Left renal cortex interstitium (tissue), 4 donors: ENCODE measurements around the gene CMC2. TPM values are rescaled to one million over a fixed set of nuclear protein-coding genes. Genes with fewer than 3 reads are reported as not detected.

ENCODE experiments used
- DNase-seq, 4 donors: peaks; one replicate each; pipeline ENCODE4 v3.0.0-alpha.2; 2013; ENCODE audit warnings: low read depth in 4 of 4, low spot score in 2 of 4, missing footprints in 1 of 4
- polyA plus RNA-seq, 4 donors: library from polyadenylated mRNA; unstranded; fragments of 120-200 nt; gene quantifications; one replicate each; pipeline ENCODE4 v1.2.1, GENCODE V29; 2013; ENCODE audit not compliant: insufficient read length in 4 of 4

The CMC2 gene
- polyA plus RNA-seq, 4 donors = 60.4 to 69.4 (median 68.1) TPM

DNA sequence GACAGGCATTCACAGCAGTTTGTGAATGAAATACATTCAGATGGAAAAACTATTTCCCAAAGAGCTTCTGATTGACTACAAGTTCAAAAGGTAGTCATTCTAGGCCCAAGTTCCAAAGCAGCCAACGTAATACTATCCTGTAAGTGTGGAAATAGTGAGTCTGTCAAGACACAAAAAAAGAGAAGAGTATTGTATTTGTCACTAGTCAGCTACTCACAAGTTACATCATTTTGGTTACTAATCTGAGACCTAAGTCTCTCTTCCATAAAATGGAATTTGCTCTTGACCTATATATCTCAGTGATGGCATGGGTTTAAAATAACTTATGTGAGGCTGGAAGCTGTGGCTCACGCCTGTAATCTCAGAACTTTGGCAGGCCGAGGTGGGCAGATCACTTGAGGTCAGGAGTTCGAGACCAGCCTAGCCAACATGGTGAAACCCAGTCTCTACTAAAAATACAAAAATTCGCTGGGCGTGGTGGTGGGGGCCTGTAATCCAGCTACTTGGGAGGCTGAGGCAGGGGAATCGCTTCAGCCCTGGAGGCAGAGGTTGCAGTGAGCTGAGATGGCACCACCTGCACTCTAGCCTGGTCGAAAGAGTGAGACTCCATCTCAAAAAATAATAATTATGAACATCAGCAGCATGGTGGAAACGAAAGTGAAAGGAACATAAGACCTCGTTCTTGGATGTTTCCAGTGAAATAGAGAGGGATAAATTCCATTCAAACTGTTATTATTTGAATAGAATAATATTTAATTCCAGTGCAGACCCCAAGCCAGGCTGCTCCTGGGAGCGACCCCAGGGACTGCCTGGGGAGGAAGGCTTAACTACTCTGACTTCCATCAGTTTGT is 2.9 kb downstream of the CMC2 start:
- DNase-seq = no peak

DNA sequence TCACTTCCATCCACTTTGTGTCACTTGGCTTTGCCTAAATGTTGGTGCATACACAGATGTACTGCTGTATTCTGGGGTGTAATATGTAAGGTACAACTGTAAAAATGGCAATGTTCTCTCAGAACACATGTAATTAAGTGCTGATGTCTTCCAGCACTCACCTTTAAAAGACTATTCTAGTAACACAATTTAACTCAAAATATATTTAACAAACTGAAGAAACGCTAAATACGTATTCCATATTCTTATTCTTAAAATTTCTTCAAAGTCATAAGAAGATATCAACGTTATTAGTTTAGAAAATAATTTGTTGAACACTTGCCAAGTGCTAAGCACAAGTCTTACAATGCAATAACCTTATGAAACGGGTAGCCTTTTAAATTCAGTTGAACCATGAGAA is 3.6 kb downstream of the CMC2 start:
- DNase-seq = no peak

DNA sequence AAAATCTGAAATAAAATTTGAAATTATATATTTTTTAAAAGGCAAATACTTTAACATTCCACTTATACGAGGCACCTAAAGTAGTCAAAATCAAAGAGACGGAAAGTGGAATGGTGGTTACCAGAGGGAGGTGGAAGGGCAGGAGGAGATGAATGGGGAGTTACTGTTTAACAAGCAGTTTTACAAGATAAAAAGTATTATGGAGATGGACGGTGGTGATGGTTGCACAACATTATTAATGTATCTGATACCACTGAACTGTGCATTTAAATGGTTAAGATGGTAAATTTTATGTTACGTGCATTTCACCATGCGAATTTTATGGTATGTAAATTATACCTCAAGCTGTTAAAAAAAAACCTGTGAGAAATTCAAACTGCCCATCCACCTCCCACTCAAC is 5.4 kb downstream of the CMC2 start:
- no peak for DNase-seq

DNA sequence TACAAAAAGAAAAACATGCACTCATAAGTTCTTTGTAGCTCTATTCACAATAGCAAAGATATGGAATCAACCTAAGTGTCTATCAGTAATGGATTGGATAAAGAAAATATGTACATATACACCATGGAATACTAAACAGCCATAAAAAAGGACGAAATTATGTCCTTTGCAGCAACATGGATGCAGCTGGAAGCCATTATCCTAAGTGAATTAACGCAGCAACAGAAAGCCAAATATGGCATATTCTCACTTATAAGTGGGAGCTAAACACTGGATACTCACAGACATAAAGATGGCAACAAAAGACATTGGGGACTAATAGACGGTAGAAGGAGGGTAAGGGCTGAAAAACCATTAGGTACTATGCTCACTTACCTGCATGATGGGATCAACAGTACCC is 5.8 kb downstream of the CMC2 start:
- no peak for DNase-seq

DNA sequence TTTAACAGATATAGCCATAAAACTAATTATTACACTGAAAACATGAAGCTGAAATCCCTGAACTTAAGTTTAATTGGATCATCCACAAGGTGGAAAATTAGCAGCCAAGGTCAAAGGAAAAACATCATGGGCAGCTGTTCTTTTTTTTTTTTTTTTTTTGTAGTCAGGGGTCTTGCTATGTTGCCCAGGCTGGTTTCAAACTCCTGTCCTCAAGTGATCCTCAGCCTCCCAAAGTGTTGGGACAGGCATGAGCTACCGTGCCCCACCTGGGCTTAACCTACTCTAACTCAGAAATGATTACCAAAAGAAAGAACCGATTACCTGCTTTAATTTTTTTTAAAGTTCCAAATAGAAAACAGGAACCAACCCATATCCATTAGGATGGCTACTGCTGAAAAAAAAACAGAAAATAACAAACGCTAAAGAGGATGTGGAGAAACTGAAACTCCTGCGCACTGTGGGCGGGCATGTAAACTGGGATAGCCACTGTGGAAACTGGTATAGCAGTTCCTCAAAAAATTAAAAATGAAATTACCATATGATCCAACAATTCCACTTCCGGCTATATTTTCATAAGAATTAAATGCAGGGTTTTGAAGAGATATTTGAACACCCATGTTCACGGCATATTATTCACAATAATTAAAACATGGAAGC is 8.6 kb downstream of the CMC2 start:
- DNase-seq = no peak

DNA sequence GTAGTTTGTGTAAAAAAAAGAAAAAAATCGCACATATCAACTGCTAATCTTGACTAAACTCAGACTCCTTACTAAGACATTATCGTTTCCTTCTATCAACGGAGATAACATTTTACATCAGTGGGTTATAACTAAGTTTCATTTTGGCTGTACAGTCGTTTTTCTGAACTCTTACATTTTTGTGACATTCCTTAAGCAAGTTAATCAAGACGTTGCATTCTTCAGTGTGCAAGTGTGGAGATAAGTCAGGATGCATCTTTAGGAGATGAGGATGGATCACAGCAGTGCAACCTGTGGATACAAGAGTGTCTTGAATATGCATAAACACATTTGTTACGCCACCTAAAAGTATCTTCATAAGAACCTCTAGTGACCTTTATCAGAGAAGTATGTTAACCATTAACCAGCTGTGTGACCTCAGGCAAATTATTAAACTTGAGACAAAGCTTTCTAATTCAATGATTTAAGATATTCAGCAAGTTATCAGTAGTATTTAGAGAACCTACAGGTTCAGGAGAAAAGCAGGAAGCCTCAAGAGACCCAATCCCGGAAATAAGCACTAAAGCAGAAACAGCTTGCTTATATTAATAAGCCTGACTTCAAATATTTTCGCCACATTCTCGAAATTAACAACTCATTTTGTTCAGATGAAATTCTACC is 9.4 kb downstream of the CMC2 start:
- peak in 3 of 4 donors; percentile 21 to 36 (median 29) for DNase-seq

DNA sequence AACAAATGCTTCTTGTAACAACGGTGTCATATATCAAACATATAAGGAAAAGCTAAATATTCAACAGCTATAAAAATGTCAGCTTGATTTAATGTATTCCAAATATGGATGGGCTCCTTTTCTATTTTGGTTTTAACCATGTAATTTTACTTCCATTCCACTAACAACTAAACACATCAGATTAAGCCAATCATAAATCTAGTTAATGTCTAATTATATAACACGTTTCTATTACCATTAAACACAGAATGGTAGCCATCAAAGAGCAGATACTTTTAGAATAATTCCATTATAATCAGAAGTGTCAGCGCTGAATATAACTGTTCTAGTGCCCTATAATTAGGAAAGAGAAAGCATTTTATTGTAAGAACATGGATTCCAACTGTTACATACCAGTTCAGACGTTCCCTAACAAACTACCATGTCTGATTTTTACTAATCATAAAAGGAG is 10.0 kb downstream of the CMC2 start:
- peak in 3 of 4 donors; percentile 26 to 36 (median 27) for DNase-seq

DNA sequence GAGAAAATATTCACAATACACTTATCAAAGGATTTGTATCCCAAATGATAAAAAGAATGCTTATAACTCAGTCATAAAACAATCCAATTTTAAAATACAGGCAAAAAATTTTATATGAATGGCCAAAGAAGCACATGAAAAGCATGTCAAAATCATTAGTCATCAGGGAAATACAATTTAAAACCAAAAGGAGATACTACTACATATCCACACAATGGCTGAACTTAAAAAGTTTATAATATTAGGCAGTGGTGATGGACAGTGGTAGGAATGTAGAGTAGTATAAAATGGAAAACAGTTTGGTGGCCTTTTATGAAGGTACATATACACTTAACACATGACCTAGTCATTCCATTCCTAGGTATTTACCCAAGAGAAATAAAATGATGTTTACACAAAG is 12.2 kb downstream of the CMC2 start:
- no peak for DNase-seq

DNA sequence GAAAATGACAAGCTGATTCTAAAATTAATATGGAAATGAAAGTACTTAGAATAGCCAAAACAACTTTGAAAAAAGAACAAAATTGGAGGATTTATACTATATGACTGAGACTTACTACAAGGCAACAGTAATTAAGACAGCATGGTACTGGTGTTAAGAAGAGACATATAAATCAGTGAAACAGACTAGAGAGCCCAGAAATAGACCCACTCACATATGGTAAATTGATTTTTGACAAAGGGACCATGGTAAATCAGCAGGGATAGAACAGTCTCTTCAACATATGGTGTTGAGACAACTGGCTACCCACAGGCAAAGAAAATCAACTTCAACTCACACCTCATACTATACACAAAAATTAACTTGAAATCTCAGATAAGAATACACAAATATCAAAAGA is 12.9 kb downstream of the CMC2 start:
- DNase-seq = no peak

DNA sequence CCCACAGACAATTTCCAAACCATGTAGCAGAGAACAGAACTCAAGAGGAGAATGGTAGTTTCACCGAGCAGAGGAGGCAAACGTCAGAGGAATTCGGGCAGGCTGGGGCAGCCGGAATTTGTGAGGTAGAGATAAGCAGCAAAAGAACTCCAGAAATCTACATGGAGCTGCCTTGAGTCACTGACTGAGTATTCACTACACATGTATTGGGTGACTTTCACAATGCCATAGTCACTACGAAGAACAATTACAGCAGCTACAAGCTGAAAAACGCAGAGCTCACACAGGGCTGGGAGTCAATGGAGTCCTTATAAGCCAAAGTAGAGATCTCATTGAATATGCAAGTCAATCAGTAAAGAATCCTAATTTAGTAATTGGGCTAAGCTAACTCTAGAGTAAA is 13.4 kb downstream of the CMC2 start:
- DNase-seq = no peak

DNA sequence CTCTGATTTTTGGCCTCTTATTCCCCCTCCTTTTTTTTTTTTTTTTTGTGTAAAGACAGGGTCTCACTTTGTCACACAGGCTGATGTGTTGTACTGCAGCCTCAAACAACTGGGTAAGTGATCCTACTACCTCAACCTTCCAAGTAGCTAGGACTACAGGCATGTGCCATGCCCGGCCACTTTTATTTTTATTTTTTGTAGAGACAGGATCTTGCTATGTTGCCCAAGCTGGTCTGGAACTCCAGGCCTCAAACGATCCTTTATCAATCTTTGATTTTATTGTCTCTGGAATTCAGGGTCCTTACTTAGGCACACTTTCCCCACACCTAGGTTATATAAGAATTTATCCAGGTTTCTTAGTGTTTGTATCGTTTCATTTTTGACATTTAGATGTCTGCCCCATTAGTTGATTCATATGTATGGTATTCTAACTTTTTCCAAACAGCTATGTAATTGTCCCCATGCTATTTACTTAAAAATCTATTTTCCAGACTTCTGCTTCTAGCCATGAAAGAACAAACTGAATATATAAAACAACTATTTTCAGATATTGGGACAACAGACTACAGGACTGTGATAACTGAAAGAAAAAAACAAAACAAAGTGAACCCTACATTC is 13.9 kb downstream of the CMC2 start:
- DNase-seq = no peak

DNA sequence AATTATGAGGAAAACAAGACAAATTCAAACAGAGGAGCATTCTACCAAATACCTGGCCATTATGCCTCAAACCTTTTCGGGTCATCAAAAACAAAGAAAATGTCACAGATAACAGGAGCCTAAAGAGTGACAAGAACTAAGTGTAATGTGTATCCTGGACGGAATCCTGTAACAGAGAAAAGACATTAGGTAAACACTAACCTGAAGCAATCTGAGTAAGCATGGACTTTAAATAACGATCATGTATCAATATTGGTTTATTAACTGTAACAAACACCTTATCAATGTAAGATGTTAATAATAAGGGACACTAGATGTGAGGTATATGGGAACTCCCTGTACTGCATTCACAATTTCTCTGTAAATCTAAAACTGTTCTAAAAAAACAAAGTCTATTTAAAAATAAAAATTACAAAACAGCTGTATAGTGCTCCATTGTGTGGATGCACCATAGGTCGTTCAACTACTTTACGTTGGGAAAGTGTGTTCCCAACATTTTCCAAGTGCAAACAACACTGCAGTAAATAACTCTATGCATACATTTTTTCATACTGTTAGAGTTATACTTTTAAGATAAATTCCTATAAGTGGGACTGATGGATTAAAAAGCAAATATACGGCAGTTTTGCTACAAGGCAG is 14.8 kb downstream of the CMC2 start:
- DNase-seq = no peak

DNA sequence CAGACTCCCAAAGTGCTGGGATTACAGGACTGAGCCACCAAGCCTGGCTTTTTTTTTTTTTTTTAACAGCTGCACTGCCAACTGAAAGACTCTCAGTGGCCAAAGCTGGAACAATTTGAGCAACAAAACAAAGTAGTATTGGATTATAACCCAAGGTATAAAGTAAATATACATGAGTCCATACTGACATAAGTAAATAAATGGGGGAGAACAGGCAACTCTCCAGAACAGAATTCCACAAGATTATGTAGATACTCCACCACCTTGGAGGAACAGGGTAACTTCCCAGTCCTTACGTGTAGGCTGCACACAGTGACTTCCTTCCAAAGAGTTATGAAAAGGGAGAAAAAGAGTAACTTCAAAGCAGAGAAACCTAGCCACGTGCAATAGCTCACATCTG is 15.7 kb downstream of the CMC2 start:
- DNase-seq = no peak

DNA sequence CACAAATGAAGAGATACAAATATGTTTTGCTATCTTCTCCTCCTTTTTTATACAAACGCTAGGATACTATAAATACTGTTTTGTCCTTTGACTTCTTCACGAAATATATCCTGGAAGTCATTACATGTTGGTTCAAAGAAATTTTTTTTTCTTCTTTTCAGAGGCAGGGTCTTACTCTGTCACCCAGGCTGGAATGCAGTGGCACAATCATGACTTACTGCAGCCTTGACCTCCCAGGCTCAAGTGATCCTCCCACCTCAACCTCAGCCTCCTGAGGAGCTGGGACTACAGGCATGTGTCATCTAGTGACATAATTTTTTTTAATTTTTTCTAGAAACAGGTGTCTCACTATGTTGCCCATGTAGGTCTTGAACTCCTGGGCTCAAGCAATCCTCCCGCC is 16.1 kb downstream of the CMC2 start:
- DNase-seq = no peak

DNA sequence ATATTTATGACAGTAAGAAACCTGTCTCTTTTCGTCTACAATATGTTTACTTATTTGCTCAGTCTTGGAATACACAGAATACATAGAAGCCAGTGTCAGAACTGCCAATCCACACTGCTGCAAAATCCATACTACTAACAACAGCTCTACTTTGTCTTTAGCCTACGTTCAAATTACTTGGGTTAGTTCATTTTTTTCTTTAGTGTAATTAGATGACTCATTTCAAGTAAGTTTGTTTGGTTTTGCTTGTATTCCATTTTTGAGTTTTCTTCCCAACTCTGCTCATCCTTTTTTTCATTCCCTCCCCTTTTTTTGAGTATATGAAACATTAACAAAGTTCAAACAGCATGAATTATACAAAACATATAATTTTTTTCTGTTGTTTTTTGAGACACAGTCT is 16.9 kb downstream of the CMC2 start:
- no peak for DNase-seq

DNA sequence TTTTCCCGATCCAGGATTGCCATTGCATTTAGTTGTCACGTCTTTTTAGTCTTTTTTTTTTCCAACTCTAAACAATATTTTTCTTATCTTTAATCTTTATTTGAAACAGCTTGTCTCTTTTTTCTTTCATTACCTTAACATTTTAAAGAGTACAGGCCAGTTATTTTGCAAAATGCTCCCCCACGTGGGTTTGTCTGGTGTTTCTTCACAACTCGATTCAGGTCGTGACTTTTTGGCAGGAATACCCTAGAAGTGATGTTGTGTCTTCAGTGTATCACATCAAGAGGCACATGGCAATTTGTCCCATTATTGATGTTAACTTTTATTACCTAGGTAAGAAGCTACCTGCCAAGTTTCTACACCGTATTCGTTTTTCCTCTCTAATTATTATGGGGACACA is 17.9 kb downstream of the CMC2 start:
- no peak for DNase-seq

DNA sequence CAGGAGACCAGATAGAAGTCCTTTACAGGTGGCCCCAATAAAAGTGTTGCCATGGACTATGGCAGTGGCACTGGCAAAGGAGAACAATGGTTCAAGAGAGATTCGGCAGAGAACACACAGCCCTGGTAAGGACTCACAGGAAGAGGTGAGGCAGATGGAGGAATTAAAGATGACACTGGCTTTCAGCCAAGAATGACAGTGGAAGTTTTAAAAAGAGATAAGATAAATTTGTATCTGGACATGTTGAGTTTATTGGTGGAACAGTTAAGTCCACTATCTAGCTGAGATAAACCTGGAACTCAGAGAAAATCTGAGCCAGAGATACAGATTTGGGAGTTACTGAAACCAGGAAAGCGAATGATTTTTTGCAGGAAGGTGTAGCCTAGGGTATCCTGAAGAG is 20.1 kb downstream of the CMC2 start:
- DNase-seq = no peak

DNA sequence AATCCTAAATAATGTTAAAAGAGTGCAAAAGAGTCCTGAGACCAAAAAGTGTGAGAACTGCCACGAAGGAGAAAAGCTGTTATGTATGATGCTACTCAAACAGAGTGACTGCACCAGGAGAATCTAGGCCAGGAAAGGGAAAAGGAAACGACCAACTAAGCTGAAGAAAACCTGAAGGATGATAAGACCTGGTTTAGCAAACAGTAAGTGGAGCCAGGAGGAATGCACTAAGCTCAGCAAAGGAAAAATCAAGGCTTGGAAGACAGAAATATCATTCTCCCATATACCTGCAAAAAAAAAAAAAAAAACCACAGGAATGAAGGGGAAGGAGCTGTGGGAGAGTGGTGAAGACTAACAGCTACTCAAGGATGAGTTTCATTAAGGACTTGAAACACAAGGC is 21.1 kb downstream of the CMC2 start:
- DNase-seq = no peak

DNA sequence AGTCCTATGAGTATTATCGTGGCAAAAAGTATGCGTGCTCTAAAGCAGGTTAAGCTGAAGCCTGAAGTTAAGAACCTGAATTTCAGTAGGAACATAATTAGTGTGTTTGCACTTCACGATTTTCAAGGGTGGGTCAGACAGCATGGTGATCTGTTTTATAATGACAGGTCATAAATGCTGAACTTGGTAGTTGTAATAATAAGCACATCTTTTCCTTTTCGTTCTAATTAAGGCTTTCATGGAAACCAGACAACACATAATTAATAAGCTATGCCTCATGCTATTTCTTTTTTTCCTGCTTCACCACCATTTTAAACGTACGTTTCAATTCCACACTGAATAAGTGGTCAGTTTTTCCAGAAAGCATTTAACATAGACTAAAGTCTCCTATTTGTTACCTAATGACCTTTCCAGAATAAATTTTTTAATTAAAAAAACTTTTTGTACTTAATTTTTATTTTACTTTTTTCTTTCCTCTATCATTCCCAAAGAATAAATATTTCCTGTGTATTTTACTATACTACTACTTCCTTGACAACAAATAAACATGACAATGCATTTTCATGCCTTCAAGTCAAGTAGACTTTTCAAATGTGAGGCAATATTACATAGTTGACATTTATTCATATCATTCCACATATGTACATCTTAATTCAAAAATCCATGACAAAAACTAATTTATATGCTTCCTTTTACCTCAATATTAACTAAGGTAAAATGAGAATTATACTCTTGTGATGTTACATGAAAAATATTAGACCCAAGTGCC is 22.4 kb downstream of the CMC2 start:
- no peak for DNase-seq

DNA sequence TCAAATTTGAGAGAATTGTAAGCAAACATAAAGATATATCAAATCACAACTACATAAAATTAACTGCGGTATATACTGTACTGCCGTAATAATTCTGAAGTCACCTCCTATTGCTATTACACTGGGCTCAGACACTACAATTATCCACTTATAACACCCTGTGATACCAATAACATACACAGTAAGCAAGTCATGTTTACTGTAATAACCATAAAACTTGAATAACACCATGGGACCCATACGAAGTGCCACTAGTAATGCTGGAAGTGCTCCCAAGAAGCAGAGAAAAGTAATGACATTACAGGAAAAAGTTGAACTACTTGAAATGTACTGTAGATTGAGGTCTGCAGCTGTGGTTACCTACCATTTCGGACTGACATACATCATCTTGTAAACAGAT is 24.0 kb downstream of the CMC2 start:
- no peak for DNase-seq
